ENCODE data around the gene TJAP1.
A peak's percentile ranks its signal among the peaks of the same experiment; 100 is the strongest.

The TJAP1 gene

DNA sequence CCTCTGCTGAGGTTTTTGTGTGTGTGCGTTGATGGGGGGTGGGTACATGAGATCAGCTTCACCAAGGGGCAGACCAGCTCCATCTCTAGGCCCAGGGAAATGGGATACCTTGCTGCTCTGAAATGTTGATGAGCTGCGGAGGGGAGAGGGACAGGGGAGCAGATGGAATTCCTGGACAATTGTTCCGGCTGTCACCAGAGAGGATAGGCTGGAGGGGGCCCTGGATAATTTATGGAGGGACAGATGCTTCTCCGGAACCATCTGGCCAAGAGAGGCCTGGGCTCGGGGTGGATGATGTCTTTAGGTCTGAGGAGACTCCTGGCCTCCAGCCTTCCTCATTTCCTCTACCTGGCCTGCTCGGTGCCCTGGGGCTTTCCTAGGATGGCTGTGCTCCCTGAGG, 1.9 kb upstream of the TJAP1 start (continued):
- no peak for TF ChIP-seq ZNF70 (CRISPR knock-in tag; IDR thresholded peaks at IDR 0.05)
- TF ChIP-seq ZNF565 (CRISPR knock-in tag; conservative IDR thresholded peaks at IDR 0.05; ENCODE audit: low read depth): no peak

- ATAC-seq: peak; percentile 32
These were observed 624 bp upstream of the TJAP1 start for GRCh38 chr6:43476746-43477145.

DNA sequence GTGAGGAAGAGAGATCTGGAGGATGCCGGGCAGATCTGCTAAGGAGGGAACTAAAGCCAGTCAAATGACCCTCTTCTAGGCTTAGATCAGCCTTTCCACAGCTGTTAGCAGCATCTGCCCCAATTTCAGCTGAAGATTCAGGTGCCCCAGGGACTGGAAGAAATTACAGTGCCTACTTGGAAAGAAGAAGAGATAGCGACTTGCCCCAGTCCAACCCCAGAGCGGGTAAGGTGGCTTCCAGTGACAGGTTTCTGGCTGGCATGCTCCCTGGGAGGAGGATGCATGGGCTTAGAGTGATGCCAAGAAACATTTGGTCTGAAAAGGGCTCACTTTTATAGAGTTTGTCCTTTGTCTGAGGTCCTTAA, 620 bp downstream of the TJAP1 start:
- ATAC-seq: peak; percentile 5; the same call in 2 of the 3 replicates
- TF ChIP-seq BACH2 (CRISPR knock-in tag; IDR thresholded peaks at IDR 0.05; ENCODE audit: borderline replicate concordance): no peak
- no peak for TF ChIP-seq ESRRG (CRISPR knock-in tag; IDR thresholded peaks at IDR 0.05)
- no peak for TF ChIP-seq PPARA (CRISPR knock-in tag; IDR thresholded peaks at IDR 0.05; ENCODE audit: borderline replicate concordance)
- TF ChIP-seq GLIS3 (CRISPR knock-in tag; IDR thresholded peaks at IDR 0.05): no peak
- no peak for TF ChIP-seq ZNF8 (CRISPR knock-in tag; IDR thresholded peaks at IDR 0.05)
- no peak for TF ChIP-seq CSRNP3 (CRISPR knock-in tag; IDR thresholded peaks at IDR 0.05)
- no peak for TF ChIP-seq ZC3H10 (CRISPR knock-in tag; IDR thresholded peaks at IDR 0.05)
- TF ChIP-seq ISL1 (CRISPR knock-in tag; IDR thresholded peaks at IDR 0.05): no peak
- no peak for TF ChIP-seq OSR1 (CRISPR knock-in tag; IDR thresholded peaks at IDR 0.05)
- TF ChIP-seq, protein P1, sequence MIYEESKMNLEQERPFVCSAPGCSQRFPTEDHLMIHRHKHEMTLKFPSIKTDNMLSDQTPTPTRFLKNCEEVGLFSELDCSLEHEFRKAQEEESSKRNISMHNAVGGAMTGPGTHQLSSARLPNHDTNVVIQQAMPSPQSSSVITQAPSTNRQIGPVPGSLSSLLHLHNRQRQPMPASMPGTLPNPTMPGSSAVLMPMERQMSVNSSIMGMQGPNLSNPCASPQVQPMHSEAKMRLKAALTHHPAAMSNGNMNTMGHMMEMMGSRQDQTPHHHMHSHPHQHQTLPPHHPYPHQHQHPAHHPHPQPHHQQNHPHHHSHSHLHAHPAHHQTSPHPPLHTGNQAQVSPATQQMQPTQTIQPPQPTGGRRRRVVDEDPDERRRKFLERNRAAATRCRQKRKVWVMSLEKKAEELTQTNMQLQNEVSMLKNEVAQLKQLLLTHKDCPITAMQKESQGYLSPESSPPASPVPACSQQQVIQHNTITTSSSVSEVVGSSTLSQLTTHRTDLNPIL (CRISPR knock-in tag; IDR thresholded peaks at IDR 0.05; ENCODE audit: low read depth): no peak
- no peak for TF ChIP-seq TOX (CRISPR knock-in tag; IDR thresholded peaks at IDR 0.05; ENCODE audit: borderline replicate concordance)
- TF ChIP-seq, protein P2, sequence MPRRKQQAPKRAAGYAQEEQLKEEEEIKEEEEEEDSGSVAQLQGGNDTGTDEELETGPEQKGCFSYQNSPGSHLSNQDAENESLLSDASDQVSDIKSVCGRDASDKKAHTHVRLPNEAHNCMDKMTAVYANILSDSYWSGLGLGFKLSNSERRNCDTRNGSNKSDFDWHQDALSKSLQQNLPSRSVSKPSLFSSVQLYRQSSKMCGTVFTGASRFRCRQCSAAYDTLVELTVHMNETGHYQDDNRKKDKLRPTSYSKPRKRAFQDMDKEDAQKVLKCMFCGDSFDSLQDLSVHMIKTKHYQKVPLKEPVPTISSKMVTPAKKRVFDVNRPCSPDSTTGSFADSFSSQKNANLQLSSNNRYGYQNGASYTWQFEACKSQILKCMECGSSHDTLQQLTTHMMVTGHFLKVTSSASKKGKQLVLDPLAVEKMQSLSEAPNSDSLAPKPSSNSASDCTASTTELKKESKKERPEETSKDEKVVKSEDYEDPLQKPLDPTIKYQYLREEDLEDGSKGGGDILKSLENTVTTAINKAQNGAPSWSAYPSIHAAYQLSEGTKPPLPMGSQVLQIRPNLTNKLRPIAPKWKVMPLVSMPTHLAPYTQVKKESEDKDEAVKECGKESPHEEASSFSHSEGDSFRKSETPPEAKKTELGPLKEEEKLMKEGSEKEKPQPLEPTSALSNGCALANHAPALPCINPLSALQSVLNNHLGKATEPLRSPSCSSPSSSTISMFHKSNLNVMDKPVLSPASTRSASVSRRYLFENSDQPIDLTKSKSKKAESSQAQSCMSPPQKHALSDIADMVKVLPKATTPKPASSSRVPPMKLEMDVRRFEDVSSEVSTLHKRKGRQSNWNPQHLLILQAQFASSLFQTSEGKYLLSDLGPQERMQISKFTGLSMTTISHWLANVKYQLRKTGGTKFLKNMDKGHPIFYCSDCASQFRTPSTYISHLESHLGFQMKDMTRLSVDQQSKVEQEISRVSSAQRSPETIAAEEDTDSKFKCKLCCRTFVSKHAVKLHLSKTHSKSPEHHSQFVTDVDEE (CRISPR knock-in tag; IDR thresholded peaks at IDR 0.05): no peak
- TF ChIP-seq TCF4 (CRISPR knock-in tag; IDR thresholded peaks at IDR 0.05; ENCODE audit: borderline replicate concordance): no peak
- no peak for TF ChIP-seq ZFP3 (CRISPR knock-in tag; IDR thresholded peaks at IDR 0.05)
- TF ChIP-seq CSDC2 (CRISPR knock-in tag; IDR thresholded peaks at IDR 0.05): no peak
- TF ChIP-seq SNAI2 (CRISPR knock-in tag; IDR thresholded peaks at IDR 0.05): no peak
- TF ChIP-seq, protein P3, sequence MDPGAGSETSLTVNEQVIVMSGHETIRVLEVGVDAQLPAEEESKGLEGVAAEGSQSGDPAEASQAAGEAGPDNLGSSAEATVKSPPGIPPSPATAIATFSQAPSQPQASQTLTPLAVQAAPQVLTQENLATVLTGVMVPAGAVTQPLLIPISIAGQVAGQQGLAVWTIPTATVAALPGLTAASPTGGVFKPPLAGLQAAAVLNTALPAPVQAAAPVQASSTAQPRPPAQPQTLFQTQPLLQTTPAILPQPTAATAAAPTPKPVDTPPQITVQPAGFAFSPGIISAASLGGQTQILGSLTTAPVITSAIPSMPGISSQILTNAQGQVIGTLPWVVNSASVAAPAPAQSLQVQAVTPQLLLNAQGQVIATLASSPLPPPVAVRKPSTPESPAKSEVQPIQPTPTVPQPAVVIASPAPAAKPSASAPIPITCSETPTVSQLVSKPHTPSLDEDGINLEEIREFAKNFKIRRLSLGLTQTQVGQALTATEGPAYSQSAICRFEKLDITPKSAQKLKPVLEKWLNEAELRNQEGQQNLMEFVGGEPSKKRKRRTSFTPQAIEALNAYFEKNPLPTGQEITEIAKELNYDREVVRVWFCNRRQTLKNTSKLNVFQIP (CRISPR knock-in tag; IDR thresholded peaks at IDR 0.05; ENCODE audit: borderline replicate concordance, low read depth): no peak
- TF ChIP-seq ARNTL (CRISPR knock-in tag; IDR thresholded peaks at IDR 0.05; ENCODE audit: borderline replicate concordance, low read depth): no peak

More at GRCh38 chr6:43476746-43477145, 624 bp upstream of the TJAP1 start:
- TF ChIP-seq SNAI2 (CRISPR knock-in tag; IDR thresholded peaks at IDR 0.05) (no peak), ESRRG (CRISPR knock-in tag; IDR thresholded peaks at IDR 0.05) (no peak), PPARA (CRISPR knock-in tag; IDR thresholded peaks at IDR 0.05; ENCODE audit: borderline replicate concordance) (no peak), ZNF70 (CRISPR knock-in tag; IDR thresholded peaks at IDR 0.05) (no peak), BACH2 (CRISPR knock-in tag; IDR thresholded peaks at IDR 0.05; ENCODE audit: borderline replicate concordance) (no peak), CSRNP3 (CRISPR knock-in tag; IDR thresholded peaks at IDR 0.05) (no peak), ZNF565 (CRISPR knock-in tag; conservative IDR thresholded peaks at IDR 0.05; ENCODE audit: low read depth) (no peak), TOX (CRISPR knock-in tag; IDR thresholded peaks at IDR 0.05; ENCODE audit: borderline replicate concordance) (no peak), ZNF8 (CRISPR knock-in tag; IDR thresholded peaks at IDR 0.05) (no peak), GLIS3 (CRISPR knock-in tag; IDR thresholded peaks at IDR 0.05) (no peak), RARB (CRISPR knock-in tag; IDR thresholded peaks at IDR 0.05) (no peak), ZFP3 (CRISPR knock-in tag; IDR thresholded peaks at IDR 0.05) (no peak), OSR1 (CRISPR knock-in tag; IDR thresholded peaks at IDR 0.05) (no peak), CSDC2 (CRISPR knock-in tag; IDR thresholded peaks at IDR 0.05) (no peak), ZFP30 (CRISPR knock-in tag; IDR thresholded peaks at IDR 0.05) (no peak)
- TF ChIP-seq, protein P1 (CRISPR knock-in tag; IDR thresholded peaks at IDR 0.05; ENCODE audit: low read depth): no peak
- TF ChIP-seq, protein P4, sequence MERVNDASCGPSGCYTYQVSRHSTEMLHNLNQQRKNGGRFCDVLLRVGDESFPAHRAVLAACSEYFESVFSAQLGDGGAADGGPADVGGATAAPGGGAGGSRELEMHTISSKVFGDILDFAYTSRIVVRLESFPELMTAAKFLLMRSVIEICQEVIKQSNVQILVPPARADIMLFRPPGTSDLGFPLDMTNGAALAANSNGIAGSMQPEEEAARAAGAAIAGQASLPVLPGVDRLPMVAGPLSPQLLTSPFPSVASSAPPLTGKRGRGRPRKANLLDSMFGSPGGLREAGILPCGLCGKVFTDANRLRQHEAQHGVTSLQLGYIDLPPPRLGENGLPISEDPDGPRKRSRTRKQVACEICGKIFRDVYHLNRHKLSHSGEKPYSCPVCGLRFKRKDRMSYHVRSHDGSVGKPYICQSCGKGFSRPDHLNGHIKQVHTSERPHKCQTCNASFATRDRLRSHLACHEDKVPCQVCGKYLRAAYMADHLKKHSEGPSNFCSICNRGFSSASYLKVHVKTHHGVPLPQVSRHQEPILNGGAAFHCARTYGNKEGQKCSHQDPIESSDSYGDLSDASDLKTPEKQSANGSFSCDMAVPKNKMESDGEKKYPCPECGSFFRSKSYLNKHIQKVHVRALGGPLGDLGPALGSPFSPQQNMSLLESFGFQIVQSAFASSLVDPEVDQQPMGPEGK (CRISPR knock-in tag; IDR thresholded peaks at IDR 0.05; ENCODE audit: borderline replicate concordance): no peak
